Astrocyte of the hippocampus (primary cell): ENCODE measurements around the gene FBXW11.
"Not testable (repeated sequence)": the region's sequence is repeated elsewhere in the genome, so short reads cannot be mapped to it uniquely, and the experiment has no call there.

ENCODE experiments used
- DNase-seq: peaks from one replicate; pipeline ENCODE4 v3.0.0; 2011; ENCODE audit warnings: low read depth, low spot score

FBXW11 gene

DNA sequence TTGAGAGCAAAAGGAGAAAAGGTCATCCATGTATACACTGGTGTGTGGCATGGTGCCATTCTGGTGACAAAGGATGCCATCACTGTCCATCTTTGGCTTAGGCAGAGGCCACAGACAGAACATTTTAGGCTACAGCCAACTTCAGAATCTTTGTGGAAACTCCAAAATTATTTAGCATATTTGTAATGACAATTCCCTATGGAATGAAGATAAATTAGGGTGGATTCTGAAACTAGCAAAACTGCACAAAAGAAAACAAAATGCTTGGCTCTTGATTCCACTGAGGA, 92.5 kb downstream of the FBXW11 start:
- no peak for DNase-seq

DNA sequence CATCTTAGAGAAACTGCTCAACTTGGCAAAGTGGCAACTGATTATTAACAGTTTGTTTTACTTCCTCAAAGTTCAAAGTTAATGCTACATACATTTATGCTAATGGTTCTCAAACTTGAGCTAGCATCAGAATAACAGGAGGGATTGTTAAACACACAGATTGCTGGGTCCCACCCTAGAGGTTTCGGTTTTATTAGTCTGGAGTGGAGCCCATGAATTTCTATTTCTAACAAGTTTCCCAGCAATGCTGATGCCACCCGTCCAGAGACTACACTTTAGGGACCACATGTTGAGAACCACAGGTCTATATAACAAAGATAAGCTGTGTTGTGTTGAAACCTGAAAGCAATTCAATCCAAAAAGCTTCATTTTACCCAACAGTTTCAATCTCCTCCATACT, 95.3 kb downstream of the FBXW11 start:
- no peak for DNase-seq

DNA sequence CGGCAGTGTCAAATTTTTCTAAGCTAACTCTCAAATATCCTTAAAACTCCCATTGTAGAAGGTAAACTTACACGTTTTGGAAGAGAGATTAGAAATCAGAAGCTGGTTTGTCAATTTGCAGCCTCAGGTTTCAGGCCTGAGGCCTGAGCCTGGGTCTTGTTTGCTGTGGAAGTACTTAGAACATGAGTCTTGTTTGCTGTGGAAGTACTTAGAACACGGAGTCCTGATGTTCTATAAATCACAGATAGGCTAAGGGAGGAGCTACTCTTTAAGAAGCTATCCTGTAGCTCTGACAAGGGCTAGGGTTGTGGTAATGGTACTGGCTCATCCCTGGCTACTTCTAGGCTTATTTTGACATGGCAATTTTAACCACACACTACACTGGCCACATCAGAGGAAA, 97.8 kb downstream of the FBXW11 start:
- DNase-seq: no peak

DNA sequence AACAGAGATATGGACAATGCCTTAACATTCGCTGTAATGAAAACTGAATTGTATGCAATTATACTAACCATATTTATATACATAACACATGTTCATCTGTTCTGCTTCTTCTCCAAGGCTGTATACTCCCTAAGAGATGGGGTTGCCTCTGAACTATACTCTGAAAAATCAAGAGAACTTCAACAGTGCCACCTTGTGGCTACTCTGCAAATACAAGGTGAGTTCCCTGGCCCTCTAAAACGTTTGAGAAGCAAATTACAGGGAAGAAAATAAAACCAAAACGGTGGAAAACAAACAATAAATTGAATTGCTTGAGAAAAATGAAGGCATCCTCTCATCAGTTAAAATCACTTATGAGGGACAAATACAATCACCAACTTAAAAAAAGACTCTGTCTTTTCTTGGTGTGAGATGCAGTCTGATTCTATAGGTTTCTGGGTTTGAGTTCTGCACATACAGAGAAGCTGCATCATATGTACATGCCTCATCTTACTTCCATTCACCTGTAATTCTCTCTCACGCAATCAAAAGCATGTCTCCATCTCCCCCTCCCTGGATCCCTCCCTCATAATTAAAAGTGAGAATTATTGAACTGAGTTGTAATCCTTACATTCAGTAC, 98.6 kb downstream of the FBXW11 start:
- DNase-seq: peak; percentile 82

DNA sequence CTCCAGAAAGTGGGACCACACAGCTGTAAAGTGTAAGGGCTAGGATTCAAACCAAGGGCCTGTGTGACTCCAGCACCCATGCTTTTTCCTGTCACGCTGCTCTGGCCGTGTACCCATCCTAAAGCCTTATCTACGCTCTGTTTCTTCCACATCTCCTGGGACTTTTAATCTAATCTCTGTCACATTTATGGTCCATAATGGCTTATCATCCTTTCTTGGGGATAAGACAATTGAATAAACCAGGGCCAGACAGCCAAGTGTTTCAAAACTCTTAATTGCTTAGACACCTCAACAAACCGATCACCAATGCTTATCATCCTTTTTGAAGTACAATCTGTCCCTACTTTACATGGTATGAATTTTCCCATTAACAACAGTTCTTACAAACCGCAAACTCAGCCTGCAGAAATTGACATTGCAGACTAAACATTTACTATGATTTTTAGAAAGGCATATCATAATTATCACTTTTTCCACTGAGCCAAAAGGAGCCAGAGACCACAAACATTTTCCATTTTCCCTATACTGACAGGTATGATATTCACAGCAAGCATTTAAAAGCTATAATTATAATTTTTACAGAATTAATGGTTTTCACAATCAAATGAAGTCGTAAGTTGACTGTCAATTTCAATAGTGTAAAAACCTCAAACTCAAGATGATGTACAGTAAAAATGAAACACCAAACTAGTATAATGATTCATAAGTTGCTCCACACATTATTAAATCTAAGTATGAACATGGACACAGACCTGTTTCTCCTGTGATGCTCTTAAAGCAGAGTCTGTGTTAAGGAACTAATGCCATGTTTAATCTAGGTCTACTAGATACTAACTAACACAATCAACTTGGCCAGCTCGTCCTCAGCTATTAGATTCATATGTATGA, 99.5 kb downstream of the FBXW11 start:
- DNase-seq: no peak

DNA sequence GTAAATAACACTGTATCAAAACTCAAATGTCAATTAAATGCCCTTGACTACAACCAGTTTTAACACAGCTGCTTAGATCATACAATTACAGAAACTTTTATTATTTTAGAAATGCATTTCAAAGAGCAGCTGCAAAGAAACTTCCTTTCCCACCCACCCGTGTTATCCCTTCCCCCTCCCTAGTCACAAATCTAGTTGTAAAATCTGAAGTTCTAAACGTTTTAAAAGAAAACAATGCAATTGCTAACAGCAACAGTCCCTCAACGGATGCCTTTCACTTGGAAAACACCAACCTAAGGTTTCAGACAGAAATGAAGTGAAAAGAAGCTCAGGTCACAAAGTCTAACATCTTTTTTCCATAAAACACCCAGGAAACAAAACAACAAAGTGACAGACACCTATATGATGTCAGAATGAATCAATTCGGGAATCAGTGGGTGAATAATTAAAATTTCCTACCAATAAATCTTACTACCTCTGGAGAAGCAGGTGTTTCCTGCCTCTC, 100.3 kb downstream of the FBXW11 start:
- no peak for DNase-seq

DNA sequence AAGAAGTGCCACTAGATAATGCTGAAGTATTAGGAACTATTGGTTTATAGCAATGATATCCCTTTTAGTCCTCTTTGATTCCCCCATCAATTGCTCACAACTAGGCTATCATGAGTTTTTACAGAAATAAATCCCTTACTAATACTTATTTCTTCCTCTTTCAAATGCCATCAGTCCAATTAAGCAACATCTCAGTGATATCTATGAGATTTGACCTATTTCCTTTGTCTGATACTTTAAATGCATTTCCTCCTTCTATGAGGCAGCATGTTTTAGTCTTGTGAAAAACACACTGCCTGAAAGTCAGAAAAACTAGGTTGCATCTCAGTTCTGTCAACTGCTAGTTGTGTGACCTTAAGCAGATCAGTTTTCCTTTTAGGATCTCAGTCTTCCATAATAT, 101.6 kb downstream of the FBXW11 start:
- no peak for DNase-seq

DNA sequence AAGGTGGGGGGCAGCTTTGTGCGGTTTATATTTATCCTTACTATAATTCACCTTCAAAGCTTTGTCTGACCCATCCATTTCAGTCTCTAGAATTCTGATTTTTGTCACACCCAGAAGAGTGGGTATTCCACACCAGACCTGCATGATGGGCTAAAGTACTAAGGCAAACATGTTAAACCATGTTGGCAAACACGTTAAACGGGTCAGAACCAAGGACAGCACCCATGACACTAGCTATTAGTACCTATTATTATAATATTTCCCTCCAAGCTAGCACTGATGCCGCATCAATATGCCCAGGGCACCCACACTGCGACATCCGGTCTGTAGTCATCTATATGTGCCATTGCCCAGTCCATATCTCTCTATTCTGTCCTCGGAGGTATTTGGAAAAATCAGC, 104.7 kb downstream of the FBXW11 start:
- DNase-seq: no peak

DNA sequence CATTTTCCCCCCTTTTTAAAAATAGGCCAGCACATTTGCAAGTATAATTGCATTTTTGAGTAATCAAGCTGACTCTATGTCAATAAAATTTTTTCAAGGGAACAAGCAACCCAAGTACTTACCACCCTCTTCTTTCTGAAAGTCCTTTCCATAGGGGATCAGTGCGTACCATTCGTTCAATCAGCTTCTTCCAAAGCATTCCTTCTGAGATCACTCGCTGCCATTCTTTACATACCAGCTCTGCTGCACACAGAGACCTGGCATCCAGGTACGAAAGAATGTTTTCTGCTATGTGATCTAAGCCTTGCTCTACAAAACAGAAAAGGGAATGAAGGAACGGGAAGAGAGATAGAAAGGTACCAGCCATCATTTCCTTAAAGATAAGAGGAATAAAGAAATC, 106.6 kb downstream of the FBXW11 start:
- DNase-seq: peak; percentile 10

DNA sequence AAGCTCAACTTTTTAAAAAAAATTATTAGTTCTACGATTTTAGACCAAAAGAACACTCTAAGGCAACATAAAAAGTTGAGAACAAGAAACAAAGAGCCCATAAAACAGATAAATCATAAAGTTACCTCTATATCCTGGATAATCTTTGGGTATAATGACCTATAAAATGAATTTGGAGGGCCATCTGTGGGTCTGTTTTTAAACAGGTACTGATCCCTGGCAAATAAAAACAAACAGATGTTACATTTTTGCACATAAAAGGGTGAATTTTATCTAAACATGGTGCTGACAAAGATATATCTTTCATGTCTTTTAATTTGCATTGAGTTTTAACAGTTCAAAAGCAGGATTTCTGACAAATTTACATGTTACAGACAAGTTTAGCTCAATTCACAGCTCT, 107.6 kb downstream of the FBXW11 start:
- no peak for DNase-seq

DNA sequence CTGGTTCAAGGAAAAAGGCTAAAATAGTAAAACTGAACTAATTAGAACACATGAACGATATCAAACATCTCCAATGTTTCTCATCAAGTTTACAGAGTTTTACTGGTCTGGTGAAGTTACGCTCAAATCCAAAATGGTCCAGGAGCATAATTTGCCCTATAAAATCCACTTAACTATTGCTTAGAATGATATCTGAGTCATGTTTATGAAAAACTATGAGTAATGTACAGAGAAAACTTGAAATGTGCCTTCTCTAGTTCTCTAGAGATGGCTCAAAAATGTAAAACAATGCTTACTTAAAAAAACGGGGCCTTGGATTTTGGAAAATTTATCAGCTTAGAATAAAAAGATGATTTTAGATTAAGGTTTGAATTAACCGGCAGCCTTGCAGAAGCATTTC, 108.1 kb downstream of the FBXW11 start:
- no peak for DNase-seq

DNA sequence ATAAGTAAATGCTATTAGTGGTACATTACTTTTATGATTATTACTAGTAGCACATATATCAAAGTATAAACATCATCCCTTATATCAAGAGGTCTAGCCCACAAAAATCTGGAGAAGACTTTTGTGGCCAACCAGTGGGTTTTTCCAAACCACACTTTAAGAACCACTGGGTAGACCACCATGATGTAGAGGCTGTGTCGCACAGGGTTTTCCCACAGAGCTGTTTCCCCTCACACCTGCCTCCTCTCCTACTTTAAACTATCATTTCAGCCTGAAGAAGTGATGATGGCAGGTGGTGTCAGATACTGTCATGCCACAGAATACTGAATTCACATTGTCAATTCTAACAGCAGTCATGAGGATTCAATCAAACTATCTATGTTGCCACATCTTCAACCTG, 109.2 kb downstream of the FBXW11 start:
- DNase-seq: no peak

DNA sequence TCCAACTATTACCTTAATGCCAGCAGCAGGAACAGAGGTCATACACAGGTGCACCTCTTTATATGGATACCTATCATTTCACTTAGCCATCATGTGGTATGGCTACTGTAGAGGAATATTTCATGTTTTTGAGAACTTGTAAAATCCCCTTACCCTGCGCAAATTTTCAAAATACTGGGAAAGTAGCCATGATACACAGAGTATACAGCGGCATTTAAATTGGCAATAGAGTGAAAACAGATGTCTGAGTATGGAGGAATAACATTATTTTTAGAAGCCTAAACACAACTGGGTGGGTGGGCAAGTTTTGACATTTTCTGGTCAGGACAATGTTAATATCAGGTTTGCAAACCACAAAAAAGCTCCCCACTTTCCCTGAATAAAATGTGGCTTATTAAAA, 111.4 kb downstream of the FBXW11 start:
- no peak for DNase-seq

DNA sequence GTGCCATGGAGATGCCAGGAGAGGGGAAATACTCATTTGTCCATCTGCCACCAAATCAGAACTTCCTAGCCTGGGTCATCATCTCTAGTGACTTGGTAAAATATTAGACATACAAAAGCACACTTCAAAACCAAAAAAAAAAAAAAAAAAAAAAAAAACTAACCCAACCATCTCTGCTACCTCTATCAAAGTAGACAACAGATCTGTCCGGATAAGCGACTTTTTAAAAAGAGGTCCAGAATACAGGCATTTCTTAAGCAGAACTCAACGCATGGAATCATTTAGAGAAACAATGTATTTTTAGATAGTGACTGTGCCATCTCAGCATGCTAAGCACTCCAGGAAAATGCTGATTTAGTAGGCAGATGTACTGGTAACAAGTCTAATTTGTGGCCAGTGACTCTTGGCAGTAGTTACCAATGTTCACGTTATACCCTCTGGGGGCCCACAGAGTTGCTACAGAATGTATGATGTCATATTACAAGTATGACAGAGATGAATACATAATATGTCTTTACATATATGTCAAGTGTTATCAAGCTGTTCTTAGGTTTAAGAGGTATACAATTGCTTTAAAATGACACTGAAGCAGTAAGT, 113.0 kb downstream of the FBXW11 start:
- DNase-seq: peak; percentile 58

DNA sequence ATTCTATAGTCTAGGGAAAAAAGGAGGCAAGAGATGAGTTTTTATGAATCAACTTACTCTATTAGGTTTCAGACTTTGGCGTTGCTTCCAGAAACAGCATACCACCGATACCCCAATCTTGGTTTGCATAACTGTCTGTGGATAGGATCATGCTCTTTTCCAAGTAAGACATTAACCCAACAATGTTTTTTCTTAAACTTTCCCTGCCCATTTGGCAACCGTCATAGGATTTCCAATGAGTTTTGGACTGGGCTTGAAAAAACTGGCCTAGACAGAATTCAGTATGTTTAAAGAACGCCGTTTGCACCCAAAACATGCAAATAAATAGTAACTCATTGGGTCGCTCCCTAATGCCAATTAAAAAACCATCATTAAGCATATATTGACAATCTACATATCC, 114.8 kb downstream of the FBXW11 start:
- DNase-seq: no peak

DNA sequence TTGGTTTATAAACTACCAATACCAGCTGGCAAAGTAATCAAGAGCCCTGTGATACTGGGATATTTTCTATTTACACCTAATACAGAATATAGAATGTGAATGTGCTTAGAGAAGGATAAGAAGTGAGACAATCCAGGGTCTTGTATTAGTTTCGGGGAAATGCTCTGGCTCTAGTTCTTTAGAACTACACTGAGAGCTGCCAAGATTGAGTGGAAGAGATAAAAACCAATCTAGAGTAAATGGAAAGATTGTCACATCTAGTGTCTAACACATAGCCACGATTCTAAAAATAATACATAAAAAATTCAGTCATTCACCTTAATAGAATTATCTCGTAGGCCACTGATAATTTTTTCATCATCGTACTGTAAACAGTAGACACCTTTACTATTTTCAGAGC, 115.3 kb downstream of the FBXW11 start:
- DNase-seq: no peak

DNA sequence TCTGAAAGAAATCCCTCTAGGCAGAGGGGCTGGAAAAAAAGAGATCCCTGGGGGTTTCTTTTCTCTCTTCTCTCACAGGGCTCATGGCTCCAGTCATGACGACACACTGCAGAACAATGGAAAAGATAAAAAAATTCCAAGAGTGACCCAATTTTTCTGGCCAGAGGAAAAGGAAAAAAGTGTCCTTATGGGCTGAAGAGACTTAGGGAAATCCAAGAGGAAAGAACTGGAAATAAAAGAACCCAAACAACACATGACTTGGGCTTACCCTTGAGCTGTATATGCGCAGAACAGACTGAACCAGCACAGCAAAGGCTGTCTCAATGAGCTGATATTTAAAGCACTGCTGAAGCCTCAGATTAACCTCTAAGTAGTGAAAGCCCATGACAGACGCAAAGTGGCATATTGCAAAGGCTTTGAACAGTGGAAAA, 118.4 kb downstream of the FBXW11 start:
- no peak for DNase-seq

DNA sequence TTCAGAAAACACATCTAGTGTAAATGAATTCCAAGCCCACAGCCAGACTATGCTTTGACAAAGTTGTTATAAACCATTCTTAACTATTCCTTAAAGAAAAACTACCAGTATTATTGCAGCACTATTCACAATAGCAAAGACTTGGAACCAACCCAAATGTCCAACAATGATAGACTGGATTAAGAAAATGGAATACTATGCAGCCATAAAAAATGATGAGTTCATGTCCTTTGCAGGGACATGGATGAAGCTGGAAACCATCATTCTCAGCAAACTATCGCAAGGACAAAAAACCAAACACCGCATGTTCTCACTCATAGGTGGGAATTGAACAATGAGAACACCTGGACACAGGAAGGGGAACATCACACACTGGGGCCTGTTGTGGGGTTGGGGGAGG, 120.4 kb downstream of the FBXW11 start:
- DNase-seq: not testable (repeated sequence)

DNA sequence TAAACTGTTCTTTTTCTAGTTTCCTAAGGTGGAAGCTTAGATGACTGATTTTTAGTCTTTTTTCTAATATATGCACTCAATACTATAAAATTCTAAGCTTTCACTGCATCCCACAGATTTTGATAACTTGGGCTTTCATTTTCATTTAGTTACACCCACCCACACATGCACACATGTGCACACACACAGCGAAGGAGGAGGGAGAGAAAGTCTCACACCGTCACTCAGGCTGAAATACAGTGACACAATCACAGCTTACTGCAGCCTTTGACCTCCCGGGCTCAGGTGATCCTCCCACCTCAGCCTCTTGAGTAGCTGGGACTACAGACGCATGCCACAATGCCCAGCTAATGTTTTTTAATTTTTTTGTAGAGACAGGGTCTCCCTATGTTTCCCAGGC, 124.3 kb downstream of the FBXW11 start:
- DNase-seq: no peak

DNA sequence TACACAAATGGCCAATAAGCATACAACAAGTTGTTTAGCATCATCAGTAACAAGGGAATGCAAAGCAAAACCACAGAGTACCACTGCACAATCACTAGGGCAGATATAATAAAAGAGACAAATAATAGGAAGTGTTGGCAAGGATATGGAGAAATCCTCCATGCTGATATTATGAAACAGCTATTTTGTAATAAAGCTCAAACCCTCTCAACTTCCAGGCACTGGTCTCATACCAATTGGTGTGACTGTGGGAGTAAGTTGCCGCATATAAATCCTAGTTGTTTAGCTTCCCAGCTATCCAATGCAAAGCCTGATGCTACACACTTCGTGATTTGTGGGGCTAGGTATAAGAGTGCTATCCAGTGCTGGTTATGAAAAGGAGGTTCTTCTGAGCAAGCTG, 132.2 kb downstream of the FBXW11 start:
- DNase-seq: no peak

DNA sequence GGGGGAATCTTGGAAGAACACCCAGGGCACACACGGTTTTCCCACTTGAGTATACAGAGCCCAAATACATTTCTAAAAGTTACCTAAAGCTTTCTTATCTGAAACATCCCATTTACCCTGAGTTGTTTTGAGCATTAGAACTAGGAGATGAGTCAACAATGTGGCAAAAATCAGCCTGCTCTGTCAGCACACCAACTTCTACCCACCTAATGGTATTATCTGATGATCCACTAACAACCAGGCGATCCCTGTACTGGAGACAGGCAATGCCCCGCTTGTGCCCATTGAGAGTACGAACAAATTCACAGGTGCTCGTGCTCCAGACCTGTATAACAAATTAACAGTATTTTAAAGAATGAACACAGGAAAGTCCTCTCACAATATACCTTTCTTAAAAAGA, 133.8 kb downstream of the FBXW11 start:
- DNase-seq: no peak

DNA sequence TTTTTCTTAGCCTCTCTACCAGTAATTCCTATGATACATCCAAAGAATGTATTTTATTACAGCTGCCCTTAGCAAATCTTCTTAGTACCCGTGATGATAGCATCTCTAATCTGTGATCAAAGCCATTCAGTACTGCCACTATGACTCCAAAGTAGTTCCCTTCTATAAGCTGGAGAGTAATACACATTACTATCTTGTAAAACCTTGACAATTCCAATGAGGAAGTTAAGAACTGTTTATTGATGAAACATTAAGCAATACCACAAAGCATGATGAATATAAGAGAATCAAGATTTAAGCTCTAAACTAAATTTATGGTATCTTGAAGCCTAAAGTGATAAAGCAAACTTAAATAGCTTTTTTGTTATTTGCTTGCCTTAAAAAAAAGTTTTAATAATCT, 134.7 kb downstream of the FBXW11 start:
- no peak for DNase-seq

DNA sequence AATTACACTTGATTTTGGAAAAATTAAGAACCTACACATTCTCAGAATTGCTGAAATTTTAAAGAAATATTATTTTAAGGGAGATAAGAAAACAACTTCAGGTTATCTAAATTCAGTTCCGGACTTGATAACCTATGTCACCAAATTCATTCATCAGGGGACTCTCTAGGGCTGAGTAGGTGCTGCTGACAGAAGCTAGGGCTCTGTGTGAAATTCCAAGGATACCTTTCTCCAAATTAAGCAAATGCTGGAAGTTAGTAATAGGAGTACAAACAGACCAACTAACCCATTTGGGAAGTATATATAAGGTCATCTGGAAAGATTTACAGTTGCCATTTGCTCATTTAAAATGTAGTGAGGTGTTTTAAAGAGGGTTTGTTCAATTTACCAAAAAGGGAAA, 136.5 kb downstream of the FBXW11 start:
- DNase-seq: no peak
